Psoas muscle (tissue), 8 donors: Measurements from ENCODE around the gene SAT1. TPM values are rescaled to one million over a fixed set of nuclear protein-coding genes. Genes with fewer than 3 reads are reported as not detected.
A peak's percentile ranks its signal among the peaks of the same experiment; 100 is the strongest.

Experiments
- ATAC-seq, 4 donors: fragments of 200-7000 bp; cut with Tn5 transposase; one replicate each; pipeline ENCODE4 v1.9.1; 2020; ENCODE audit warnings: moderate library complexity in 3 of 4, mild to moderate bottlenecking in 2 of 4
- DNase-seq, 2 donors: peaks; one replicate each; pipeline ENCODE4 v3.0.0-alpha.2; 2020
- H3K27ac ChIP-seq: fragments of 200-600 bp; one replicate; pipeline ENCODE4 v1.8.0; 2022
- H3K27me3 ChIP-seq, 3 donors: fragments of 200-600 bp in 1 of 3; one replicate each; pipeline versions ENCODE4 v1.6.1 to v1.8.0; 2013 to 2022; ENCODE audit warnings: low read length in 2 of 3, mild to moderate bottlenecking in 2 of 3, moderate library complexity in 1 of 3; ENCODE audit not compliant: insufficient read depth in 3 of 3
- H3K36me3 ChIP-seq, 2 donors: fragments of 200-600 bp in 1 of 2; one replicate each; pipeline versions ENCODE4 v1.6.1 to v1.8.0; 2013 to 2022; ENCODE audit warnings: low read depth in 1 of 2, mild to moderate bottlenecking in 1 of 2, moderate library complexity in 1 of 2; ENCODE audit not compliant: insufficient read depth in 1 of 2
- H3K4me1 ChIP-seq: fragments of 200-600 bp; one replicate; pipeline ENCODE4 v1.8.0; 2022
- H3K4me3 ChIP-seq: fragments of 200-600 bp; one replicate; pipeline ENCODE4 v1.8.0; 2022; ENCODE audit warnings: mild to moderate bottlenecking
- H3K9me3 ChIP-seq: fragments of 200-600 bp; one replicate; pipeline ENCODE4 v1.8.0; 2022
- CTCF ChIP-seq: fragments of 200-600 bp; IDR thresholded peaks from one replicate; pipeline ENCODE4 v1.8.0; 2022; ENCODE audit warnings: antibody characterized with exemption
- WGBS, 3 donors: extraction: QIAGEN DNeasy Blood & Tissue Kit; methylation state at CpG; one replicate each; pipeline versions ENCODE4 v1.1.6 to v1.1.7; 2013; 5-methylcytosine and 5-hydroxymethylcytosine counted together
- intact Hi-C, 2 donors: fragments of 100-400 bp; cut with DNase I; formaldehyde crosslinking; loops; one replicate each; pipeline versions ENCODE4 v1.11.0 to v1.14.2; 2022
- polyA plus RNA-seq, 3 donors: library from polyadenylated mRNA; stranded (reverse); fragments of 200-250 nt; gene quantifications; one replicate each; pipeline ENCODE4 v1.2.3, GENCODE V29; 2013
- total RNA-seq, 4 donors: library from RNA; stranded (reverse); fragmentation: NEBNext Ultra II Directional in 2 of 4; extraction: Animal tissue kit (Norgen Biotek cat#: 25700) in 2 of 4; gene quantifications; one replicate each; pipeline versions ENCODE4 v1.2.1 to v1.2.4, GENCODE V29; 2021 to 2023
- donor health status: healthy with polysubstance abuse.
- donor health status: DM: no; HTN: no; CAD: no; lungs with moderate emphysema.
- donor health status: Bipolar disorder and iron deficiency.
- donor health status: healthy.
- donor health status: DM: yes; HTN: yes; CAD: no.
- donor health status: DM: no; HTN: no; CAD: no.
- donor health status: DM: no; HTN: no; CAD: no.
- donor health status: DM: yes; HTN: yes; CAD: no.

The SAT1 gene
- total and polyA plus RNA-seq, 7 donors: 20.7 to 129 (median 45.1) TPM

DNA sequence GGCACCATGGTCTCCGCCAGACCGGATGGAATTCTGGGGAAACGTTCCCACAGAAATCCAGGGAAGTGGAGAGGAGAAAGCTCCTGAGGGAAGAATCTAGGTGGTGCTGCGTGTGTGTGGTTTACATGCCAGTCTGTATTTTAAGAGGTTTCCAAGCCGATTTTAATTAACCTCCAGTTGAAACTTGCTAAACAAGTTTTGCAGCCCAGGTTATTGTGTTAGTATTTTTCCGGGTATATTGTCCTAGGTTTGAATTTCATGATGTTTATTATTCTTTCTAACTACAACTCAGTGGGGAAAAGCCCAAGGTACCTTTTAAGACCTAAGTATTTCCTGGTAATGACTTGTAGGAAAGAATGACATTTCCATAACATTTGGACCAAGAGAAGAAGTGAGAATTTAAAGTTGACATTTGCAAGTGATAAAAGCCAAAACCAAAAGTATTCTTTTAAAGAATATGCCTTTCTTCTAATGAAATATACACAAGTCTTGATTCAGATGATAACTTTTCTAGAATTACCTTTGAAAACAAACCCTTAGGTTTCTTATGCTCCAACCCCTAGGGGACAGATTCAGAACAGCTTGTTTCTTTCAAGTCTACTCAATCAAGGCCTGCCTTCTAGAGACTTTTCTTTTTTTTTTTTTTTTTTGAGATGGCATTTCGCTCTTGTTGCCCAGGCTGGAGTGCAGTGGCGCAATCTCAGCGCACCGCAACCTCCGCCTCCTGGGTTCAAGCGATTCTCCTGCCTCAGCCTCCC is 14.6 kb downstream of the SAT1 start:
- ATAC-seq: no peak
- Histone ChIP-seq H3K4me3 (no peak overlapping the region), H3K4me1 (no peaks in the 10 kb centered on the region), H3K36me3 (no peaks in the 10 kb centered on the region), H3K9me3 (no peaks in the 10 kb centered on the region), H3K27ac (no peak overlapping the region), H3K27me3 (peaks cover 0 to 5% (median 0%) of the 10 kb centered on the region in 3 donors)
- DNase-seq: no peak
- intact Hi-C loops: no loop called here
- TF ChIP-seq CTCF: no peak
- WGBS, 3 donors: 81 to 88% (median 84%) methylated on average over 12 of the region's 12 CpGs

DNA sequence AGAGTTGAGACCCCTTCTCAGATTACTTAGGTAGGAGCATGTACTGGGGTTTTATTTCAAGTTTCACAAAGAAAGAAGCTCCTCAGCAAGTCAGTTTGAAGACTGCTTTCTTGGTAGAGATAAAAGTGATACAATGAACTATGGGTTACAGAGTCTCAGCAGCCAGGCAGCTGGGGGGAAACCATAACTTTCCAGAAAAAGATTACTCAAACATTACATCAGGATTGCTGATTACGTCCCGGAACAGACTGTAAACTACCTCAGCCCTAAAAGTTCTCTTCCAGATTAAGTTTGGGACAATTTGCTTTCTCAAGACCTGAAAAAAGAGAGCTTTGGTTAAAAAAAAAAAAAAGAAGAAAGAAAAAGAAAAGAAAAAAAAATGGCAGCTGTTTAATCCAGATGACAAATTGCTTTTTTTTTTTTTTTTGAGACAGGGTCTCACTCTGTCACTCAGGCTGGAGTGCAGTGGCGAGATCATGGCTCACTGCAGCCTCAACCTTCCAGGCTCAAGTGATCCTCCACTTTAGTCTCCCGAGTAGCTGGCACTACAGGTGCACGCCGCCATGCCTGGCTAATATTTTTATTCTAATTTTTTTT is 16.6 kb downstream of the SAT1 start:
- Histone ChIP-seq H3K36me3 (no peaks in the 10 kb centered on the region), H3K4me1 (no peaks in the 10 kb centered on the region), H3K4me3 (no peak overlapping the region), H3K9me3 (no peaks in the 10 kb centered on the region), H3K27ac (no peak overlapping the region), H3K27me3 (peaks cover 0 to 5% (median 0%) of the 10 kb centered on the region in 3 donors)
- 65 to 73% (median 72%) methylated on average over 6 of the region's 6 CpGs for WGBS, 3 donors
- intact Hi-C loops: no loop called here
- no peak for ATAC-seq
- TF ChIP-seq CTCF: no peak
- DNase-seq: no peak

DNA sequence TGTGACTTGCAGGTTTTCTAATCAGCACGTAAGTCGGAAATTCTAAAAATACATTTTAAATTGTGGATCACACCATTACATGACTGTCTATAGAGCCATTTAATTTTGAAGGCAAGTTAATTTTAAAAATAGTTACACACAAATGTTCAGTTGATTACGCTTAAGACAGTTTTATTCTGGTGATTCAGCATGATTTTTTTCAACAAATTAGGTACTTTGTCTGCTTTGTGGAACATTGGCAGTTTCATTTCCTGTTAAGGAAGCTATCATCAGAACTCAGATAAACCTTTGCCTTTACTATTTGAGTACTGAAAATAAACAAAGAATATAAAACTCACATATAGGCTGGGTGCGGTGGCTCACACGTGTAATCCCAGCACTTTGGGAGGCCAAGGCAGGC is 19.5 kb downstream of the SAT1 start:
- no peak overlapping the region for H3K27ac ChIP-seq

DNA sequence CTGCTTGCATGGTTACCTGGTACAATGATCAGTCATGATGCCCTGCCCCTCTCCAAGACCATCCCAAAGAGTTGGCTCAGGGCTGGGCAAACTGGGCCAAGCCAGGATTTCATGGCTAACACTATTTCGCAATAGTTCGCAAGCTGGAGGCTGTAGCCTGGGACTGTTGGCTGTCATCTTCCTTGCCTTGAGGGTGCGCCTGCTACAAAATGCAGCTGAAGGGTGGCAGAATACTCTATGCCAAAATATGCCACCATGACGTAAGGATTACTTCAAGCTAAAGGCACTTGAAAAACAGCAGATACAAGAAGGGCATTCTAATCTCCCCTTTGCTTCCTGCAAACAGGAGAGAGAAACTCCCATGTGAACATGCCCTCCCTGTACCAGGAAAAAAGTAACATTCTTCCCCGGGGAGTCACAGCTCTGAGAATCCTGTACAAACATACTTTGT is 21.0 kb downstream of the SAT1 start:
- Histone ChIP-seq H3K4me1 (no peaks in the 10 kb centered on the region), H3K27me3 (no peaks in the 10 kb centered on the region), H3K4me3 (peak overlapping the region; percentile 22), H3K36me3 (no peaks in the 10 kb centered on the region), H3K9me3 (no peaks in the 10 kb centered on the region), H3K27ac (no peak overlapping the region)
- intact Hi-C loops: no loop called here
- DNase-seq (peak in 1 of 2 donors; percentile 17), ATAC-seq (peak; percentile 61 to 81 (median 80))
- TF ChIP-seq CTCF: no peak
- WGBS, 3 donors: 24 to 51% (median 44%) methylated on average over 4 to 5 of the region's 5 CpGs

More for the DNA sequence above, 19.5 kb downstream of the SAT1 start:
- peaks cover 0 to 5% (median 0%) of the 10 kb centered on the region in 3 donors for H3K27me3 ChIP-seq
- H3K4me1 ChIP-seq: no peaks in the 10 kb centered on the region
- no peak for ATAC-seq
- WGBS, 3 donors: 68 to 81% (median 80%) methylated on average over 5 of the region's 5 CpGs
- TF ChIP-seq CTCF: no peak
- H3K36me3 ChIP-seq: no peaks in the 10 kb centered on the region
- DNase-seq: no peak
- intact Hi-C loops: no loop called here
- no peak overlapping the region for H3K4me3 ChIP-seq
- H3K9me3 ChIP-seq: no peaks in the 10 kb centered on the region
